Lower leg skin (tissue), 3 donors: Measurements from ENCODE around the gene BEST4.

Source experiments
- POLR2A ChIP-seq, 2 donors: fragments of 450-650 bp; IDR thresholded peaks; one replicate each; pipeline ENCODE4 v1.6.1; 2016 to 2017; ENCODE audit warnings: antibody characterized with exemption in 2 of 2, mild to moderate bottlenecking in 1 of 2, moderate library complexity in 1 of 2
- TF ChIP-seq, protein P1 (sequence below), 3 donors: fragments of 450-650 bp; IDR thresholded peaks; one replicate each; pipeline ENCODE4 v1.5.1; 2016; ENCODE audit warnings: antibody characterized with exemption in 3 of 3, mild to moderate bottlenecking in 3 of 3, moderate library complexity in 2 of 3

DNA sequence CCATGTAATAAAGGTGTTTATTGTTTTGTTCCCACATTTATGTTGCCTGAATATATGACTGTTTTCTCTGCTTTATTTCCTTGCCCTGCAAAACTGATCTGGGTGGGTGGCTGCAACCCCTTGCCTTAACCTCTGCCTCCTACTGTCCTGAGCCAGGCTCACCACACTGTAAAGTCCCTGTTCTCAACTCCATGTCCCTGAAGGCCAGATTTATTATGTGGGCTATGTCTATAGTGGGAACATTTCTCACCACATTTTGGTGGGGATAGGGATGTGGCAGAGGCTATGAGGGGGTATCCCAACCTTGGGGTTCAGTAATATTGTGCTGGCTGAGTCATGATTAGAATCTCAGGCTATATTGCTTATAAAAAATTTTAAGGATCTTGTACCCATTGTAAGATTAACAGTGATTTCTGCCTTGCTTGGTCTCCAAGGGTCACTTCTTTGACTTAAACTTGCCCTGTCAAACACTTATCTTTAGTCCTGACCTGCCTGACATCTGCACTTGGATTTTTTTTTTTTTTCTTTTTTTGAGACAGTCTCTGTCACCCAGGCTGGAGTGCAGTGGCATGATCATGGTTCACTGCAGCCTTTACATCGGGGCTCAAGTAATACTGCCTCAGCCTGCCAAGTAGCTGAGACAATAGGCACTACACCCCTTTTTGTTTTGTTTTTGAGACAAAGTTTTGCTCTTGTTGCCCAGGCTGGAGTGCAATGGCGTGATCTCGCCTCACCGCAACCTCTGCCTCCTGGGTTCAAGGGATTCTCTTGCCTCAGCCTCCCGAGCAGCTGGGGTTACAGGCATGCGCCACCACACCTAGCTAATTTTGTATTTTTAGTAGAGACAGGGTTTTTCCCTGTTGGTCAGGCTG lies 9.0 kb downstream of the BEST4 start:
- TF ChIP-seq, protein P1, sequence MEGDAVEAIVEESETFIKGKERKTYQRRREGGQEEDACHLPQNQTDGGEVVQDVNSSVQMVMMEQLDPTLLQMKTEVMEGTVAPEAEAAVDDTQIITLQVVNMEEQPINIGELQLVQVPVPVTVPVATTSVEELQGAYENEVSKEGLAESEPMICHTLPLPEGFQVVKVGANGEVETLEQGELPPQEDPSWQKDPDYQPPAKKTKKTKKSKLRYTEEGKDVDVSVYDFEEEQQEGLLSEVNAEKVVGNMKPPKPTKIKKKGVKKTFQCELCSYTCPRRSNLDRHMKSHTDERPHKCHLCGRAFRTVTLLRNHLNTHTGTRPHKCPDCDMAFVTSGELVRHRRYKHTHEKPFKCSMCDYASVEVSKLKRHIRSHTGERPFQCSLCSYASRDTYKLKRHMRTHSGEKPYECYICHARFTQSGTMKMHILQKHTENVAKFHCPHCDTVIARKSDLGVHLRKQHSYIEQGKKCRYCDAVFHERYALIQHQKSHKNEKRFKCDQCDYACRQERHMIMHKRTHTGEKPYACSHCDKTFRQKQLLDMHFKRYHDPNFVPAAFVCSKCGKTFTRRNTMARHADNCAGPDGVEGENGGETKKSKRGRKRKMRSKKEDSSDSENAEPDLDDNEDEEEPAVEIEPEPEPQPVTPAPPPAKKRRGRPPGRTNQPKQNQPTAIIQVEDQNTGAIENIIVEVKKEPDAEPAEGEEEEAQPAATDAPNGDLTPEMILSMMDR (IDR thresholded peaks at IDR 0.05): no peak
- no peak for TF ChIP-seq POLR2A (IDR thresholded peaks at IDR 0.05)
